BLaER1 (cell line): ENCODE results near the gene SKAP1.
A peak's percentile ranks its signal among the peaks of the same experiment; 100 is the strongest.

Experiments used
- H3K27ac ChIP-seq: shearing (Covaris generic); formaldehyde crosslinking; 2 replicates; pipeline ENCODE4 v1.8.1; 2022
- H3K27me3 ChIP-seq: shearing (Covaris generic); formaldehyde crosslinking; 2 replicates; pipeline ENCODE4 v1.8.1; 2022
- H3K36me3 ChIP-seq: shearing (Covaris generic); formaldehyde crosslinking; 2 replicates; pipeline ENCODE4 v1.8.1; 2022
- H3K4me1 ChIP-seq: shearing (Covaris generic); formaldehyde crosslinking; 2 replicates; pipeline ENCODE4 v1.8.1; 2022
- H3K4me2 ChIP-seq: shearing (Covaris generic); formaldehyde crosslinking; 2 replicates; pipeline ENCODE4 v1.8.1; 2022
- H3K4me3 ChIP-seq: shearing (Covaris generic); formaldehyde crosslinking; 2 replicates; pipeline ENCODE4 v1.8.1; 2022
- H3K9ac ChIP-seq: shearing (Covaris generic); formaldehyde crosslinking; 2 replicates; pipeline ENCODE4 v1.8.1; 2022
- H3K9me3 ChIP-seq: shearing (Covaris generic); formaldehyde crosslinking; 2 replicates; pipeline ENCODE4 v1.8.1; 2022
- H4K20me1 ChIP-seq: shearing (Covaris generic); formaldehyde crosslinking; 2 replicates; pipeline ENCODE4 v1.8.1; 2022
- Cebpa-rat ChIP-seq: shearing (Covaris generic); IDR thresholded peaks from 2 replicates; pipeline ENCODE4 v1.8.1; 2022

SKAP1 gene

DNA sequence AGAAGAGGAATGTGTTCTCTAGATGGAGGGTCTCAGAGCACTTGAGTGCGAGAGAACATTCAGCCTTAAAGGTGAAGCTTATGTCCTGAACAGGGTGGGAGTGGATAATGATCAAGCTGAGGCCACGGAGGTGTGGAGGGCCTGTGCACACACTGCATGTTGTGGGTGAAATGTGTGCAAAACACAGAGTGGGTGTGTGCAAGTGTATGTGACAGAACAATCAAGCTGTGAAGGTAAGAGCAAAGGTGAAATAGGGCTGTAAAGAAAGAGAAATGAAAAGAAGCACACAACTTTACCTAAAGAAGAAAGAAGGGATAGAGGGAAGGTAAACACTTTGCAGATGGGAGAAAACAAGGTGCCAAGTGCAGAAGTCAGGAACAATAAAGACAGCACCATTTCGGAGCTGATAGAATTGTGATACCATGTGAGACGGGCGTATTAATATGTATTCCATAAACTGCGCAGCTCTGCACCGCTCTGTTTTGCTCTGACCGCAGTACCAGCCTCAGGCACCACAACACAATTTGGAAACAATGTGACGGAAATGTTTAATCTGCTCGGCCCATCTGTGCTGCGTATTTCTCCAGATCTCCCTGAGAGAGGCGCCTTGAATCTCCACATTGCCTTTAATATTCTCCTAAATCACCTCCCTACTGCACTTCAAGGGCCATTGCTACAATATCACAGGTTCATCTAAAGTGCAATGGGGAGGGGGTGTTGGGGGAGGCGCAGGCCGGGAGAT, 281.8 kb downstream of the SKAP1 start:
- no peak overlapping the region for H3K4me2 ChIP-seq
- peaks cover 41% of the 10 kb centered on the region for H3K27me3 ChIP-seq
- no peak overlapping the region for H3K4me3 ChIP-seq

GRCh38 chr17:48144976-48145798, 284.8 kb downstream of the SKAP1 start:
- Histone ChIP-seq H3K27me3 (peaks cover 30% of the 10 kb centered on the region), H3K9ac (no peak overlapping the region), H3K4me1 (peaks cover 2% of the 10 kb centered on the region; the same call in 1 of the 2 replicates), H3K4me3 (no peak overlapping the region), H3K4me2 (no peak overlapping the region), H3K27ac (no peak overlapping the region), H3K36me3 (no peaks in the 10 kb centered on the region), H3K9me3 (no peaks in the 10 kb centered on the region), H4K20me1 (no peaks in the 10 kb centered on the region; the same call in 1 of the 2 replicates)
- no peak for TF ChIP-seq Cebpa-rat

More for the DNA sequence above, 281.8 kb downstream of the SKAP1 start:
- Histone ChIP-seq H3K9ac (no peak overlapping the region), H3K9me3 (no peaks in the 10 kb centered on the region), H3K27ac (no peak overlapping the region), H3K36me3 (no peaks in the 10 kb centered on the region), H3K4me1 (no peaks in the 10 kb centered on the region), H4K20me1 (no peaks in the 10 kb centered on the region; the same call in 1 of the 2 replicates)
- no peak for TF ChIP-seq Cebpa-rat

DNA sequence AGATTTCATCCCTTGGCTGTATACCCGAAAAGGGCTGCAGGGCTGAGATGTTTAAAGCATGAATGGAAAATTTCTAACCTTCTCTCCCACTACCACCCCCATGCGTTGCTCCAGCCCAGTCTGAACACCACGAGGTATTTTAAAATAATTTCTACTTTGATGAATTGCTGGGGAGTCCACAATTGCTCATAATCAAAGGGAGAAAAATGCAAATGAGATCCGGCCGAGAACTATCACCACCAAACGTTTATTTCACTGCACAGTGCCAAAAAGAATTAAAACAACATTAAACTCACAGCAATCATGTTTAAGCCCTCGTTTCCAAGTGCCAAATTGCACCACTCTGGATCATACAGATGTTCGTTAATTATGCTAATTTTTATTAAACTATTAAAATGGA, 285.8 kb downstream of the SKAP1 start:
- H3K36me3 ChIP-seq: no peaks in the 10 kb centered on the region
- no peak overlapping the region for H3K9ac ChIP-seq
- no peak overlapping the region for H3K27ac ChIP-seq
- peaks cover 9% of the 10 kb centered on the region; the same call in 1 of the 2 replicates for H3K4me1 ChIP-seq
- peaks cover 21% of the 10 kb centered on the region for H3K27me3 ChIP-seq
- H3K4me2 ChIP-seq: no peak overlapping the region
- H4K20me1 ChIP-seq: no peaks in the 10 kb centered on the region
- H3K9me3 ChIP-seq: no peaks in the 10 kb centered on the region
- H3K4me3 ChIP-seq: no peak overlapping the region
- no peak for TF ChIP-seq Cebpa-rat

- Histone ChIP-seq H3K36me3 (no peaks in the 10 kb centered on the region), H3K27me3 (peaks cover 15% of the 10 kb centered on the region), H4K20me1 (no peaks in the 10 kb centered on the region), H3K4me2 (no peak overlapping the region), H3K4me1 (peaks cover 9% of the 10 kb centered on the region; the same call in 1 of the 2 replicates), H3K4me3 (no peak overlapping the region), H3K9ac (no peak overlapping the region), H3K27ac (no peak overlapping the region), H3K9me3 (no peaks in the 10 kb centered on the region)
- no peak for TF ChIP-seq Cebpa-rat
These were observed 286.4 kb downstream of the SKAP1 start for GRCh38 chr17:48143629-48144028.

DNA sequence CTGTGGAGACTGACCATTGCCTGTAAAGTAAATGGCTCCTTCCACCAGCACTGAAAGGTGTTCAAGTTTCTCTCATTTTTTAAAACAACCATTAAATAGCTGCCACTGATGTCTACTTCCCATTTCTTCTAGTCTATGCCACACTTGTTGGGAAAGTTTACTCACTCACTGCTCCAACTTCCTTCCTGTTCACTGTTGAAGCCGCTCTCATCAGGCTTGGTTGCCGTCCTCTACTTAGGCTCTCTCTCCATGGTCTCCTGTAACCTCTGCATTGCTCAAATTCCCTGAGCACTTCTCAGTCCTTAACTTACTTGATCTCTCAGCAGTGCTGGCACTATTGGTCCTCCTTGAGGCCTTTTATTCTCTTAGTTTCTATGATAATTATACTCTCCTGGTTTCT, 290.1 kb downstream of the SKAP1 start:
- Histone ChIP-seq H3K27me3 (no peaks in the 10 kb centered on the region), H3K36me3 (no peaks in the 10 kb centered on the region), H3K27ac (no peak overlapping the region), H3K4me2 (peak overlapping the region; percentile 33; the same call in 1 of the 2 replicates), H3K4me1 (peaks cover 9% of the 10 kb centered on the region; the same call in 1 of the 2 replicates), H3K9ac (no peak overlapping the region), H4K20me1 (no peaks in the 10 kb centered on the region), H3K9me3 (no peaks in the 10 kb centered on the region), H3K4me3 (no peak overlapping the region)
- TF ChIP-seq Cebpa-rat: no peak

GRCh38 chr17:48137656-48138055, 292.4 kb downstream of the SKAP1 start:
- H3K9ac ChIP-seq: no peak overlapping the region
- H3K4me2 ChIP-seq: no peak overlapping the region
- peaks cover 9% of the 10 kb centered on the region; the same call in 1 of the 2 replicates for H3K4me1 ChIP-seq
- H3K9me3 ChIP-seq: no peaks in the 10 kb centered on the region
- no peaks in the 10 kb centered on the region for H3K27me3 ChIP-seq
- no peak overlapping the region for H3K27ac ChIP-seq
- TF ChIP-seq Cebpa-rat: no peak
- H3K4me3 ChIP-seq: no peak overlapping the region
- no peaks in the 10 kb centered on the region for H3K36me3 ChIP-seq
- H4K20me1 ChIP-seq: no peaks in the 10 kb centered on the region

DNA sequence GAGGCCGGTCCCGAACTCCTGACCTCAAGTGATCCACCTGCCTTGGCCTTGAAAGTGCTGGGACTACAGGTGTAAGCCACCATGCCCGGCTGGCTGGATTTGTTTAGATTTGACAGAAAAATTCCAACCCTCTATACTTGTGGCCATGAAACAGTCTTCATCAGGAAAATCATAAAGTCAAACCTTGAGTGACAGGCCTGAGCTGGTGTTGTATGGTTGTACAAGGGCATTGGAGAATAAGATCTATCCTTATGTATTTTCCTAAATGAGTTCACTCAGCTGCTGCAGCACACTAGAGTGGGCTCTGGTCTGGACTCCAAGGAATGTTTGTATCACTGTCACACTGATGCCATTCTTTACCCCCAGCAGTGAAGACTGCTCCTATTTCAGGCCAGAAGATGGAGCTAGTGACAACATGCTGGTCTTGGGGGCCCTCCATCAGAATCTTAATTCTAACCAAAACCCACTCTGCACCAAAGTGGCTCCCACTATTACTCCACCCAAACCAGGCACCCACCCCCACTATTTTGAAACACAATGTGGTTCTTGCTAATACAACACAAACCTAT, 295.0 kb downstream of the SKAP1 start:
- Histone ChIP-seq H3K27ac (no peak overlapping the region), H4K20me1 (no peaks in the 10 kb centered on the region), H3K4me3 (no peak overlapping the region), H3K4me2 (no peak overlapping the region), H3K27me3 (no peaks in the 10 kb centered on the region), H3K9me3 (no peaks in the 10 kb centered on the region), H3K4me1 (peaks cover 5% of the 10 kb centered on the region; the same call in 1 of the 2 replicates), H3K9ac (no peak overlapping the region), H3K36me3 (no peaks in the 10 kb centered on the region)
- TF ChIP-seq Cebpa-rat: no peak

DNA sequence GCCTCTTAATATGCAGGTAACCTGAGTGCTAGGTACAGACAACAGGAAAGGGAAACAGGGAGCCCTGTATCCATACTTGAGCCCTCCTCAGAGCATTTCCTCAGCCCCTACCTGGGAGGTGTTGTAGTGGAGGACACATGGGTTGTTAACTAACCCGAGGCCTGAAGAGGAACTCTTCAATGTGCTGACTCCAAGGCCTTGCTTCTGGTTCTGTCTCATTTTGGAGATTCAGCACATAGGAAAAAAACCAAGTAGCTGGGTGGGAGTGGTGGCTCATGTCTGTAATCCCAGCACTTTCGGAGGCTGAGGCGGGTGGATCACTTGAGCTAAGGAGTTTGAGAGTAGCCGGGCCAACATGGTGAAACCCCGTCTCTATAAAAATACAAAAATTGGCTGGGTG, 297.6 kb downstream of the SKAP1 start:
- peaks cover 5% of the 10 kb centered on the region for H3K4me1 ChIP-seq
- no peak overlapping the region for H3K9ac ChIP-seq
- no peaks in the 10 kb centered on the region; the same call in 1 of the 2 replicates for H4K20me1 ChIP-seq
- no peaks in the 10 kb centered on the region for H3K36me3 ChIP-seq
- H3K4me2 ChIP-seq: no peak overlapping the region
- TF ChIP-seq Cebpa-rat: no peak
- H3K9me3 ChIP-seq: no peaks in the 10 kb centered on the region
- no peaks in the 10 kb centered on the region for H3K27me3 ChIP-seq
- H3K4me3 ChIP-seq: no peak overlapping the region
- H3K27ac ChIP-seq: no peak overlapping the region

DNA sequence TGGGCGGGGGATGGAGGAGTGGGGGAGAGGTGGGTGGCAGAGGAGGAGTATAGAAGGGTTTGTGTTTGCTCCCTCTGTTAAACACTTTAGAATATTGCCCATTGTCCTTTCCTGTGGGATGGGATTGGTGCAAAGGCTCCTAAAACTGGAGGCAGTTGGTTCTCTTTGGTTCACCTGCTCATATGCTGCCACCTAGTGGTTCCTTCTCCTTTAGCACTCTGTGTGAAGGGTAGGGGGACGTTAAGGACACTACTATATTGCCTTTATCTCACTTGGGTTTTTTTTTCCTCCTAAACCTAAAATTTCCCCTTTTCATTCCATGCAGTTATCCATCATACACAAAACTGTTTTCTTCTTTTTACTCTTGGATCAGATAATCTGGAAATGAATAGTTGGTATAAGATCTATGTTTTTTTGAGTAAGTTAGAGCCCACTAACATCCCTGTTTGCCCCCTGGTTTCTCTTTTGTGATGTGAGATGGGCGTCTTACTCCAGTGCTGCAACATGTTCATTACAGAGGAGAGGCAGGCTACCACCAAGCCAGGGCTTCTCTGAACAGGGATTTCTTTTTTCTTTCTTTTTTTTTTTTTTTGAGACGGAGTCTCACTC, 298.7 kb downstream of the SKAP1 start:
- Histone ChIP-seq H3K4me3 (no peak overlapping the region), H3K9ac (no peak overlapping the region), H4K20me1 (peaks cover under 1% of the 10 kb centered on the region; the same call in 1 of the 2 replicates), H3K4me2 (no peak overlapping the region), H3K4me1 (peaks cover 14% of the 10 kb centered on the region), H3K27ac (no peak overlapping the region), H3K27me3 (no peaks in the 10 kb centered on the region), H3K36me3 (no peaks in the 10 kb centered on the region), H3K9me3 (no peaks in the 10 kb centered on the region)
- TF ChIP-seq Cebpa-rat: no peak
